GM10847 (cell line): ENCODE results near the gene UNC13D.

Experiments used
- POLR2A ChIP-seq: IDR thresholded peaks from 2 replicates; pipeline ENCODE4 v1.6.1; 2011; ENCODE audit not compliant: insufficient read length; ENCODE audit errors: extremely low read depth

Gene UNC13D

DNA sequence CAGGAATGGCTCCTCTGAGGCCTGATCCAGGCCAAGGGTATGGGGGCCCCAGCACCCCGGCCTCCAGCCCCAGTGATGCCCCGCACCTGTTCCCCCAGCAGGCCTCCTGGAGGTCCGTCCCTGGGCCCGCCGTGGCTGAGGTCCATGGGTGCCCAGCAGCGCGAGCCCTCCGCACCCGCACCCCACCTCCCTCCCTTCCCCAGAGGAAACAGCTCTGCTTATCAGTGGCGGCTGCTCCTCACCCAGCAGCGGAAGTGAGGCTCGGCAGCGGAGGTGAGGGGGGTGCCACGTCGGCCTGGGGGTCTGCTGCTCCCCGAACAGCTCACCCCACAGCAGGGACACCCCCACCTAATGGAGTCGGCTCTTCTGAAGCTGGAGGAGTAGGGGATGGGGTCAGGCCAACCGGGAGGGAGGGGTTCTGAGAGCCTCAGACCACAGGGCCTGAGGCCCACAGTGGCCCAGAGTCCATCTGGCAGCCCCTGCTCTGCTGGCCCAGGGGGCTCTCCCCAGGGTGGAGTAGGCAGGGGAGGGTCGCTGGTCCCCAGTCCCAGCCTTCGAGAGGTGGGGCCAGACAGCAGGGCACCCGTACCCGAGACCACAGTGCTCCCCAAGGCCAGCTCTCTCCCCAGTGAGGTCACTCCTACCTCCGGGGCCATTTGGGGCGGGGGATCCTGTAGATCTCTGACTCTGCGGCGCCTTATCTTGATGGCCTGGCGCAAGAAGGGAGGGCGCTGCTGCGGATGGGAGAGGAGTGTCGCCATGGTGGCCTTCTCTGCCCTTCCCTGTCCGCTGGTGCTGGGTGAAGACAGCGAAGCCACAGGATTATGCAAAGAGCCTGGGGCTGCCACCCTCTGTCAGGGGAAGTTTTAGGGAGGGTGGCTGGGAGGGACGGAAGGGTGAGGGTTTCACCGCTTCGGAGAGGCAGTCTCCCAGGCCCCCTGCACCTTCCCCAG lies at the start of gene UNC13D:
Gene UNC13D (minus strand): TSS at position 828 of the 953 bp plus-strand sequence. CDS start 67 bp downstream, at position 761.
- peak; percentile 36 for TF ChIP-seq POLR2A

DNA sequence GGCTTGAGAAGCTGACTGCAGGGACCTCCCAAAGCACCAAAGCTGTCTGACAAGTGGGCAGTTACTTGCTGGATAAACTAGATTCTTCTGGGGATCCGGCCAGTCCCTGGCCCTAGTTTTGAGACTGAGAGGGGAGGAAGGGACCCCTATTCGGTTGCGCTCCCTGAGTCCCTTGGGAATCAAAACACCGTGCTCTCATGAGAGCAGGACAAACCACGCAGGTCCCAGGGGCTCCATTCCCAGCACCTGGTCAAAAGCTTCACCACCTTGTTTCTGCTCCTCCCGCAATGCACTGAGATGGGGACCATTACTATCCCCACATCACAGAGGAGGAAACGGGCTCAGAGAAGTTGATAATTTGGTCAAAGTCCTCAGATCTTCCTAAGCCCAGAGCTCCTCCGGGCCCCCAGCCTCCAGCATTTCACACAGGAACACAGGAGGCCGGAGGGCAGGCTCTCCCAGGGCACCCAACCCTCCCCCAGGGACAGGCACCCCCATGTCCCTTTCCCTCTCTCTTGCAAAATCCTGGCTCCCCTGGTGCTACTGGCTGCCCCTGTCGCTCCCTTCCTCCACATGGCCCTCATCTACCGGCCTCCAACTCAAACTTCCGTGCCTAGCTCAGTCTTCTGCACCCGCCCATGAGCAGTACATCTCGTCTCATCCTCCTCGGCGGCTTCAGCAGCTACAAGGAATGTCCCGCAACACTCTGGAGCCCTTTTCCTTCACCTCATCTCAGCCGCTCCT lies 49.3 kb upstream of the UNC13D start:
- no peak for TF ChIP-seq POLR2A

DNA sequence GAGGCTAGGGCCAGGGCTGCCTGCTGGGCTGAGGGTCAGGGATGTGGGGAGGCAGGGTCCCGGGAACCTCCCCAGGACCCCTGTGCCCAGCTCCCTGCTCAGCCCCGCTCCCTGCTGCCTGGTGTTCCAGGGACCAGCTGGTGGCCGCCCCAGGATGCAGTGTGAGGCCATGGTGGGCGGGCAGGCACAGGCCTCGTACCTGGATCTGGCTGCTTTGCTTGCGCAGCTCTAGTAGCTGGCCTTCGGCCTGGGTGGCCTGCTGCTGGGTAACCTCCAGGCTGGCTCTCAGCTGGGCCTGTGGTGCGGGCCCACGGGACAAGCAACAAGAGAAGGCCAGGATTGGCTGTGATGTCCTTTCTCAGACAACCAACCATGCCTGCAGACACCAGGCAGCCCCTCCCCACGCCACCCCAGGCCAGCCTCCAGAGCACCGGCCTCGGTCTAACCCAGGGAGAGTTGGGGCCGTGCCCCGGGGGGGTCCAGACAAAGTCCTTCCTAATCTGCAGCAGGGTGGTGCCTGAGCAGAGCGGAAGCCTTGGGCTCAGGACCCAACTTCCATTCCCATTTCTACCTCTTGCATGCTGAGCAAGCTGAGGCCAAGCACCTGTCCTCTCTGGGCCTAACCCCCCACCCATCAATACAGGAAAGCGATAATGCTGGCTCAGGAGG lies 48.5 kb upstream of the UNC13D start:
- no peak for TF ChIP-seq POLR2A

DNA sequence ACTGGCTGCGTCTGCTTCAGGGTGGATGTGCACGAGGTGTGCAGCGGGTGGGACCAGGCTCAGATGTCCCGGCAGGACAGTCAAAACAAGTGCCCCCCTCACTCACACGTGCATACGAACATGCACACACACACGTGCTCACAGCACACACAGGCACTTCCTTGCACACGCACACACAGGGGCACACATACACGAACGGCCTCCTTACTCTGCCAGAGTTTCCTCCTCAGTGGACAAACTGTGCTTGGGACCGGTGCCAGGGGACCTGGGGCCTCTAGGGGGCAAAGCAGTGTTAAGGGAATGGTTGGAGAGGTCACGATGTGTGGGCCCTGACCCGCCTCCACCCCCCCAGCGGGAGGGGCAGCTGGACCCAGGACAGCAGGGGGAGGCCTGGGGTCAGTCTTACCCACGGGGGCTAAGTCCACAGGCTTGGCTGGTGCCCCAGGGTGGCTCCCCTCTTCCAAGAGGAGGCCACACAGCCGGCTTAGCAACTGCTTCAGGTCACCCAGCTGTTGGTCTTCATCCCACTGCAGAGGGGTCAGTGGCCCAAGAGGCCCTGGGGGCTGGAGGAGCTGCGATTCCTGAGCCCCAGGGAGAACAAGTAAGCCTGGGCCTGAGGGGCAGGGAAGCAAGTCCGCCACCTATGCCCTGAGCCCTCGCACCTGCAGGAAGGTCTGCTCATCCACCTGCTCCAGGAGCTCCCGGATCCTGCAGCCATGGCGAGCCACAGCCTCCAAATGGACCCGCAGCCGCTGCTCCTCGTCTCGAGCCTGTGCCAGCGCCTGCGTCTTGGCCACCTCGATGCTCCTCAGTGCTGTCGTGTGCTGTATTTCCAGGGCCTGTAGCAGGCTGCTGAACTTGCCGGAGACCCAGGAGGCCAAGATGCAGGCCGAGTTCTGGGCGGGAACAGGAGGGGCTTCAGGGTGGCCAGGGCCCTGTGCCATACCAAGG lies 47.7 kb upstream of the UNC13D start:
- TF ChIP-seq POLR2A, result no peak

DNA sequence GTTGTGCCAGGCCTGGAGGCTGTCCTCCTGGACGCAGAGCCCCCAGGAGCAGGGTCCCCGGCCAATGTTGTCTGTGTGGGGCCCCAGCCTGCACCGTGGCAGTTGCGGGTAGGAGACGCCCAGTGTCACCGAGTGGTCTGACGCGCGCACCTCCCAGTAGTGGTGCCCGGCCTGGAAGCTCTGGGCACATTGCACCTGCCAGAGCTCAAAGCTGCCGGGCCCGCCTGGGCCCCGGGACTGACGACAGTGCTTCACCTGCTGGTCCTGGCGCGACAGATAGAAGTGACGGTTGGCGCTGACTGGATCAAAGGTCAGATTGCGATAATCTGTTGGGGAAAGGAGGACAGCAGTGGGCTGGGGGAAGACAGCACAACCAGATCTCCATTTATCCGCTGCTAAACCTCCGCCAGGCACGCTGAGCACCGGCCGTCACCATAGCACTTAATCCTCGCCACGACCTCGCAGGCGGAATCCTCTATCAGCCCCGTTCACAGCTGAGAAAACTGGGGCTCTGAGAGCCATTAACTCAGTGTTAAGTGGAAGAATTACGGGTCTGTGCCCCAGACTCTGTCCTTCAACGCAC lies 46.9 kb upstream of the UNC13D start:
- no peak for TF ChIP-seq POLR2A

DNA sequence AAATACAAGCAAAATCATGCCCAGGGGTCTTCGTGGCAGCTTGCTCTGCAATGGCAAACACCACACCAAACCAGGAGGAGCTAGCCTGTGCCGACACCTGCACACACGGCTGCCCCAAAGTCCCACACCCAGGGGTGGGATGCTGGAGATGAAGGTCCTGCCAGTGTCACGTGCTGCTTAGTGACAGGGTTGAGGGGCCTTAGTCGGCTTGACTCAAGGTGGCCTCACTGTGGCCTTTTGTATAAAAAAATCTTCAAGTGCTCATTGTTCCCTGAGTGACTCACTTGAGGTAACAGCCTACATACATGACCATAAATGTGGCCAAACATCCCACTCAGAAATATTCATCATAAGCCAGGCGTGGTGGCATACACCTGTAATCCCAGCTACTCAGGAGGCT lies 45.2 kb upstream of the UNC13D start:
- TF ChIP-seq POLR2A, result no peak

DNA sequence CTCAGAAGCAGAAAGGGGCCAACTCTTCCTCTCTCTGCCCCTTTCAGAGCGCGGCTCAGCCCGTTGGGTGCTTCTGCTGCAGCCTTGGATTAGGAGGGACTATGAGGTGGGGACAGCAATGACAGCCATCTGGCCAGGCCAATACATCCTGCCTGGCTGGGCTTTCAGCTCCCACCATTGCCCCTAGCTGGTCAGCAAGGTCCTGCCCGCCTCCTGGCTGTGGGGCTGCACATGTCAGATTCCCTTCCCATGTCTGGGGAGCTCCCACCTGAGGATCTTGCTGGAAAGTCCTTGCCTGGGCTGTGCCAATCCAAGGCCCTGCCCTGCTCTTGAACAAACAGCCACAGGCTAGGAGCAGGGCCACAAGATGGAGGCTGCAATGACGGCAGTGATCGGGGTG lies 44.3 kb upstream of the UNC13D start:
- TF ChIP-seq POLR2A, result no peak

DNA sequence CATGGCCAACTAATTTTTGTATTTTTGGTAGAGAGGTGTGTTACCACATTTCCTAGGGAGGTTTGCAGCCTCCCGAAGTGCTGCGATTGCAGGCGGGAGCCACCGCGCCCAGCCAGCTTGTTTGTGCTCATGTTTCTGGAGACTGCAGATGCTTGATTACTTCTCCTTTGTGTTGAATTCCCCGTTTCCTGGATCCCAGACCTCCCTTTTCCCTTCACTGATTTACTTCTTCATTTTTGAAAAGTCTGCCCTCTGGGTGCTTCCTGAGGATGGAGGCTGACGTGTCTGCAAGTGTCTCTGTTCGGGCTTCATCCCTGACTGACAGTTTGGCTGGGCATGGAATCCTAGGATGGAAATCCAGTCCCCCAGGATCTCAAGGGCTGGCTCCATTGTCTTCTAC lies 41.2 kb upstream of the UNC13D start:
- no peak for TF ChIP-seq POLR2A

DNA sequence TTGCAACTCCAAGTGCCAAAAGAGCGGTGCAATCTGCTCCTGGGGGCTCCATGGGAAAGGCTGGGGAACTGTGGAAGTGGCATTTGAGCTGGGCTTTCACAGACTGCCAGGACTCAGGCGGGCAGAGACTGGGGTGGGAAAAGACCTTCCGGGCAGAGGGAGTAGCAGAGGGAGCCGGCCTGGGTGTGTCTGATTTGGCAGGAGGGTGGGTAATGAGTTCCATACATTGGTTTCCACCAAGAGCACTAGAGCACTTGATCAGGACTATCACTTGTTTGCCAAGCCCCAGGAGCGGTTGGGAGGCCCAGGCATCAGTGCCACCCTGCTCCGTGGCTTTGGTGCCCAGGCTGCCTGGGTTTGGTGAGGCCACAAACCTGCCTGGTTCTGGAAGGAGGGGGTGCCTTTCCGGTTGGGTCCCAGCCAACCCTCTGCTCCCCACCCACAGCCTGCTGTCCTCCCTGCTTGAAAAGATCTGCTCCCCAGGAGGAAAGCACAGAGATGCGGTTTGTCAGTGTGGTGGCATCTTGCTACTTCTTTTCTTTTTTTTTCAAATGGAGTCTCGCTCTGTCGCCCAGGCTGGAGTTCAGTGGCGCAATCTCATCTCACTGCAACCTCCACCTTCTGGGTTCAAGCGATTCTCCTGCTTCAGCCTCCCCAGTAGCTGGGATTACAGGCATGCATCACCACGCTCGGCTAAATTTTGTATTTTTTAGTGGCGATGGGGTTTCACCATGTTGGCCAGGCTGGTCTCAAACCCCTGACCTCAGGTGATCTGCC lies 37.7 kb upstream of the UNC13D start:
- TF ChIP-seq POLR2A, result no peak

DNA sequence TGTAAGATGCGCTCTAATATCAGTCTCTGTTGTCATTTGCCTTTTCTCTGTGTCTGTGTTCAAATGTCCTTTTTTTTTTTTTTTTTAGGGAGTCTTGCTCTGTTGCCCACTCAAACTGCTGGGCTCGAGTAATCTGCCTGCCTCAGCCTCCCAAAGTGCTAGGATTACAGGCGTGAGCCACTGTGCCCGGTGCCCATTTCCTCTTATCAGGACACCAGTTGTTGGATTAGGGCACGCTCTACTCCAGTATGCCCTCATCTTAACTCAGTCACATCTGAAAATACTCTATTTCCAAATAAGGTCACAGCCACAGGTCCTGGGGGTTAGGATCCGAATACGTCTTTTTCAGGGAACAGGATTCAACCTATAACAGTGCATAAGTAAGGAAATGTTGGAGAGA lies 36.1 kb upstream of the UNC13D start:
- no peak for TF ChIP-seq POLR2A

DNA sequence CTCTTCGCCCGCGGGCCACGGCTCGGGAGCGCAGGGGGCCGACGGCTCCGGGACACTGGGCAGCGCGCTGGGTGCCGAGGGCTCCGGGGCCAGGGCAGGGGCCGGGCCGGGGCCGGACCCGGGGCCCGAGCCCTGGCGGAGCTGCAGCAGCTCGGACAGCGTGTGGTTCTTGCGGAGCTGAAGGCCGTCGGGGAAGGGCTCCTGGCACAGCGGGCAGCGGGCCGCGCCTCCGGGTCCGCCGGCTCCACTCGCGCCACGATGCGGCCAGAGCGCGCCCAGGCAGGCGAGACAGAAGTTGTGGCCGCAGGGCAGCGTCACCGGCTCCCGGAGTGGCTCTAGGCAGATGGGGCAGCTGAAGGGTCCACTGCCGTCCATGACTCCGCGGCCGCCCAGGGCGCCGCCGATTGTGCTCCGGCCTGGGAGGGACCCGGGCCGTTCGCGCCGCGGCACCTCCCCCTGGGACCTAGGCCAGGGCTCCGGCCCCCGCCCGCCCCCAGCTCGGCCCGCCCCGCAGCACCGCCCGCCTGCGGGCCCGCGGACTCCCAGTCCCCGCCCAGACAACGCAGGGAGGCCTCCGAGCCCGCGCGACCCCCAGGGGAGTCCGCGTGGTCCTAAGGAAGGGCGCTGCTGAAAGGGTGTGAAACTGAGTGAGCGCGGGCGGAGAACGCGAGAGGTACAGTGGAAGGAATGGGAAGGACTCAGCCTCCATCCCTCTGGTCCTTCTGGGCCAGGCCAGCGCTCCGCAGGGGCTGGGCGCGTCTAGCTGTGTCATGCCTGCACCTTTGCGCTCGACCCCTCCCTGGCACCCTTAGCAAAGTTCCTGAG lies 34.2 kb upstream of the UNC13D start, which contains the start of gene TRIM47:
Gene TRIM47 (minus strand): TSS at position 408 of the 825 bp plus-strand sequence. CDS start 33 bp downstream, at position 375.
- no peak for TF ChIP-seq POLR2A

DNA sequence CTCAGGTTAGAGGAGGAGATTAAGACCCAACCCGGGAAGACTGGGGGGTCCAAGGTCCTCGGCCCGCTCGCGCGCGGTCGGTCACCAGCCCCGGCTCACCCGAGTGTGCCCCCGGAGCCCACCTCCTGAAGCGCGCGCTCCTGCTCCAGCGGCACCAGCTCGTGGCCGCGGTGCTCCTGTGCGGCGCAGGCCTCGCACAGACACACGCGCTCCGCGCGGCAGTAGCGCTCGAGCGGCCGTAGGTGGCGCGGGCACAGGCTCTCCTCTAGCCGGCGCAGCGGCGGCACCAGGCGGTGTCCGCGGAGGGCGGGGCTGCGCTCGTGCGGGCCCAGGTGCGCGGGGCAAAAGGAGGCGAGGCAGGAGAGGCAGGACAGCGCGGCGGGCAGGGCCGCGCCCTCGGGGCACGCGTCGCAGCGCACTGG lies 33.6 kb upstream of the UNC13D start:
- no peak for TF ChIP-seq POLR2A
